Parathyroid adenoma (tissue), 2 donors: ENCODE results near the gene ARIH1.

Experiments used
- H2AFZ ChIP-seq: fragments of 300-600 bp; sonication (generic); one replicate; pipeline ENCODE4 v1.7.0; 2017; ENCODE audit warnings: antibody characterized with exemption, mild to moderate bottlenecking
- H3K27ac ChIP-seq: fragments of 300-600 bp; sonication (generic); one replicate; pipeline ENCODE4 v1.7.0; 2017
- H3K27me3 ChIP-seq: fragments of 300-600 bp; sonication (generic); one replicate; pipeline ENCODE4 v1.7.0; 2017; ENCODE audit warnings: low read length; ENCODE audit not compliant: control insufficient read depth, insufficient read depth
- H3K36me3 ChIP-seq: fragments of 300-600 bp; sonication (generic); one replicate; pipeline ENCODE4 v1.7.0; 2017; ENCODE audit warnings: low read length; ENCODE audit not compliant: control insufficient read depth, insufficient read depth
- H3K4me1 ChIP-seq: fragments of 300-600 bp; sonication (generic); one replicate; pipeline ENCODE4 v1.7.0; 2017; ENCODE audit warnings: control low read depth
- H3K4me2 ChIP-seq: fragments of 300-600 bp; sonication (generic); one replicate; pipeline ENCODE4 v1.7.0; 2017; ENCODE audit warnings: low read length
- H3K4me3 ChIP-seq: fragments of 300-600 bp; sonication (generic); one replicate; pipeline ENCODE4 v1.7.0; 2017; ENCODE audit warnings: low read depth, low read length
- H3K79me2 ChIP-seq: fragments of 300-600 bp; sonication (generic); one replicate; pipeline ENCODE4 v1.7.0; 2017; ENCODE audit warnings: control low read depth
- H3K9ac ChIP-seq: fragments of 300-600 bp; sonication (generic); one replicate; pipeline ENCODE4 v1.7.0; 2017; ENCODE audit warnings: mild to moderate bottlenecking
- H3K9me3 ChIP-seq: fragments of 300-600 bp; sonication (generic); one replicate; pipeline ENCODE4 v1.7.0; 2017; ENCODE audit warnings: low read length; ENCODE audit not compliant: control insufficient read depth
- TF ChIP-seq, protein P1 (sequence below): fragments of 300-600 bp; sonication (generic); IDR thresholded peaks from one replicate; pipeline ENCODE4 v1.7.0; 2017; ENCODE audit warnings: antibody characterized with exemption, mild to moderate bottlenecking
- donor health status: primary hyperparathyroidism.

The ARIH1 gene

DNA sequence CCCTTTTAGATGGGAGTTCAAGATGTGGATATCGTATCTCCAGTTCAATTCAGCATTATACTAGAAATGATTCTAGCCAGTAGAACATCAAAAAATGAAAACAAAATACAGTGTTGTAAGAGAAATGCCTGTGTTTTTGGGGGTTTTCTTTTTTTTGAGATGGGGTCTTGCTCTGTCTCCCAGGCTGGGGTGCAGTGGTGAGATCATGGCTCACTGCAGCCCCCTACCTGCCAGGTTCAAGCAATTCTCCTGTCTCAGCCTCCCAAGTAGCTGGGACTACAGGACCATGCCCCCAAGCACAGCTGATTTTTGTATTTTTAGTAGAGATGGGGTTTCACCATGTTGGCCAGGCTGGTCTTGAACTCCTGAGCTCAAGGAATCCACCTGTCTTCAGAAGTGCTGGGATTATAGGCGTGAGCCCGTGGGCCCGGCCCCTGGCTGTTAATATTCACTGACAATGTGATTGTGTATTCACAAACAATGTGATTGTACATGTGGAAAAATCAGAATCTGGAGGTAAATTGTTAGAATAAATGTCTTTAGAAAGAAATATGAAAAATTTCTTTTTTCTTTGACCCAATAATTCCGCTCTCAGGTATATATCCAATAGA is 59.0 kb downstream of the ARIH1 start:
- Histone ChIP-seq H3K4me3 (no peak overlapping the region), H3K36me3 (no peaks in the 10 kb centered on the region), H3K27ac (no peak overlapping the region), H3K9me3 (no peaks in the 10 kb centered on the region), H3K4me1 (no peaks in the 10 kb centered on the region), H3K79me2 (peaks cover 22% of the 10 kb centered on the region), H3K9ac (no peak overlapping the region), H3K4me2 (no peak overlapping the region), H3K27me3 (no peaks in the 10 kb centered on the region), H2AFZ (no peak overlapping the region)
- TF ChIP-seq, protein P1, sequence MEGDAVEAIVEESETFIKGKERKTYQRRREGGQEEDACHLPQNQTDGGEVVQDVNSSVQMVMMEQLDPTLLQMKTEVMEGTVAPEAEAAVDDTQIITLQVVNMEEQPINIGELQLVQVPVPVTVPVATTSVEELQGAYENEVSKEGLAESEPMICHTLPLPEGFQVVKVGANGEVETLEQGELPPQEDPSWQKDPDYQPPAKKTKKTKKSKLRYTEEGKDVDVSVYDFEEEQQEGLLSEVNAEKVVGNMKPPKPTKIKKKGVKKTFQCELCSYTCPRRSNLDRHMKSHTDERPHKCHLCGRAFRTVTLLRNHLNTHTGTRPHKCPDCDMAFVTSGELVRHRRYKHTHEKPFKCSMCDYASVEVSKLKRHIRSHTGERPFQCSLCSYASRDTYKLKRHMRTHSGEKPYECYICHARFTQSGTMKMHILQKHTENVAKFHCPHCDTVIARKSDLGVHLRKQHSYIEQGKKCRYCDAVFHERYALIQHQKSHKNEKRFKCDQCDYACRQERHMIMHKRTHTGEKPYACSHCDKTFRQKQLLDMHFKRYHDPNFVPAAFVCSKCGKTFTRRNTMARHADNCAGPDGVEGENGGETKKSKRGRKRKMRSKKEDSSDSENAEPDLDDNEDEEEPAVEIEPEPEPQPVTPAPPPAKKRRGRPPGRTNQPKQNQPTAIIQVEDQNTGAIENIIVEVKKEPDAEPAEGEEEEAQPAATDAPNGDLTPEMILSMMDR, result no peak

DNA sequence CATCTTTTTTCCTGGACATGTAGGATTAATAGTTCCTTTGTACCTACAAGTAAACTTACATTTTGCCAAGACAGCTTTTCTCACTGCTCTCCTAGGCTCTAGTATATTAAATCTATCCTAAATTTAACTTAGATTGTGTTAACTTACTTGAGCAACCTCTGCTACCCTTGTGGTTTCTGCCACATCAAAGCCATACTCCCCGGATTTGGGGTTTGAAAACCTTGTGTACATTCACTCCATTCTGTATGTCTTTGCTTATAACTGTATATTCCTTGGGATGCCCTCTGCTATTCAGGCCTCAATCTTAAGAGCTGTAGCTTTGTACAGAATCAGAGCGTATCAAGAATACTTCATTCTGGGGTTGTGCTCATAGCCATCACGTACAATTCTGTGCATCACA is 60.4 kb downstream of the ARIH1 start:
- Histone ChIP-seq H3K27ac (no peak overlapping the region), H3K4me1 (no peaks in the 10 kb centered on the region), H3K4me2 (no peak overlapping the region), H2AFZ (no peak overlapping the region), H3K27me3 (no peaks in the 10 kb centered on the region), H3K79me2 (peaks cover 19% of the 10 kb centered on the region), H3K36me3 (no peaks in the 10 kb centered on the region), H3K9ac (no peak overlapping the region), H3K4me3 (no peak overlapping the region), H3K9me3 (no peaks in the 10 kb centered on the region)
- TF ChIP-seq, protein P1, result no peak

DNA sequence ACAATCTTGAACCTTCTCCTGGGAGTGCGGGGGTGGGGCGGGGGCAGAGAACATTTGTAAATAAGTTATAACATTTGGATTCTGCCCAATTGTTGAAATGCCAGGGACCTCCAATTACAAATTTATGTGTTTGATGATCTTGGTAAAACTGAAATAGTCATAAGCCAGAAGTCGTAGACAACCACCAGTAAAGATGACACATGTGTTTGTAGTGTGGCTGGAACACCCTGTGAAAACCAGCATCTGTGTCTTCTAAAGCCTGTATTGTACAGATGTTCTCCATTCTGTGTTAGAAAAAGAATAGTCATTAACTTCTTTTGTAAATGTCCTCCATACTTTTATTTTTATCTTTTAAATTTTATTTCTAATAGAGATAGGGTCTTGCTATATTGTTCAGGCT is 61.8 kb downstream of the ARIH1 start:
- no peaks in the 10 kb centered on the region for H3K9me3 ChIP-seq
- no peaks in the 10 kb centered on the region for H3K4me1 ChIP-seq
- TF ChIP-seq, protein P1, result no peak
- peaks cover 21% of the 10 kb centered on the region for H3K79me2 ChIP-seq
- no peak overlapping the region for H3K27ac ChIP-seq
- H3K9ac ChIP-seq, result no peak overlapping the region
- H3K4me2 ChIP-seq, result no peak overlapping the region
- no peaks in the 10 kb centered on the region for H3K27me3 ChIP-seq
- no peak overlapping the region for H2AFZ ChIP-seq
- H3K36me3 ChIP-seq, result no peaks in the 10 kb centered on the region
- no peak overlapping the region for H3K4me3 ChIP-seq

DNA sequence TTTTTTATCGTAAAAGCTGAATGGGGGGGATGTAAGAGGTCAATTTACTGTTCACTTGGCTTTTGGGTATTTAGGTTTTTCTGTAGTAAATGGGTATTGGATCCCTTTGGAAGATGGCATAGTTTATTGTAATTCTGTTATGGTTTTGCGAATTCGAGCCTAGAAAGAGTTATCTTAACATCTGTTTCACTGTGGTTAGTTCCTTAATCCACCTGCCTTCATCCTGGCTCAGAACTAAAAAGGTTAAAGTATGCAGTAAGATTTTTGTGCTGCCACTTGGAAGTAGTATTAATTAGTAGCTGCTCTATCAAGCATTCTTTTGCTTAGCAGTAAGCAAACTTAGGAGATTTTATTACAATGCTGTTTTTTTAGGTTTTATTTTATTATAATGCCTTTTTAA is 62.4 kb downstream of the ARIH1 start:
- Histone ChIP-seq H3K4me3 (no peak overlapping the region), H3K27ac (no peak overlapping the region), H3K9ac (no peak overlapping the region), H3K4me2 (no peak overlapping the region), H3K27me3 (no peaks in the 10 kb centered on the region), H3K9me3 (no peaks in the 10 kb centered on the region), H3K79me2 (peaks cover 26% of the 10 kb centered on the region), H3K4me1 (no peaks in the 10 kb centered on the region), H3K36me3 (peaks cover 3% of the 10 kb centered on the region), H2AFZ (no peak overlapping the region)
- TF ChIP-seq, protein P1, result no peak

DNA sequence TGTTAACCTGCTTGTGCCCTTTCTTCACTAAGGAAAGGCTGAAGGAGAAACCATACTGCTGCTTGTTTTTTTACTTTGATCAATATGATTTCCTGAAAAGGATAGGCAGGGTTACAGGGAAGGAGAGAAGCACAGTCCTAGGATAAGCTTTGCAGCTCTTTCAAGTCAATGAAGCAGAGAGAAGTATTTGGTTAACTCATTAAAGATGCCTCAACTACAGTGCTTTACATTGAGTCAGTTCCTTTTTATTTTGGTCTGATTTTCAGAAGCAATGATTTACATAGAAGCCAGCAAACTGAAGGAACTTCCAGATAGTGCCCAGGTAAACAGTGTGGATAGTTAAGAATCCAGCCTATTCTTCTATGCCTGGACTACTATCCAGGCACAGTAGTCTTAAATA is 64.8 kb downstream of the ARIH1 start:
- Histone ChIP-seq H3K27me3 (no peaks in the 10 kb centered on the region), H3K9ac (no peak overlapping the region), H3K27ac (no peak overlapping the region), H3K4me2 (no peak overlapping the region), H3K79me2 (peaks cover 26% of the 10 kb centered on the region), H3K36me3 (peaks cover 3% of the 10 kb centered on the region), H3K4me3 (no peak overlapping the region), H3K9me3 (no peaks in the 10 kb centered on the region), H2AFZ (no peak overlapping the region), H3K4me1 (no peaks in the 10 kb centered on the region)
- TF ChIP-seq, protein P1, result no peak
